NCI-H1105 treated with DMSO at 0.1 percent for 48 hours (cell line): ENCODE results near the gene TULP4.
"Not testable (repeated sequence)": the region's sequence is repeated elsewhere in the genome, so short reads cannot be mapped to it uniquely, and the experiment has no call there.

Source experiments
- DNase-seq: peaks from one replicate; lab custom pipeline; 2025; lab: John Stamatoyannopoulos, UW

Gene TULP4

DNA sequence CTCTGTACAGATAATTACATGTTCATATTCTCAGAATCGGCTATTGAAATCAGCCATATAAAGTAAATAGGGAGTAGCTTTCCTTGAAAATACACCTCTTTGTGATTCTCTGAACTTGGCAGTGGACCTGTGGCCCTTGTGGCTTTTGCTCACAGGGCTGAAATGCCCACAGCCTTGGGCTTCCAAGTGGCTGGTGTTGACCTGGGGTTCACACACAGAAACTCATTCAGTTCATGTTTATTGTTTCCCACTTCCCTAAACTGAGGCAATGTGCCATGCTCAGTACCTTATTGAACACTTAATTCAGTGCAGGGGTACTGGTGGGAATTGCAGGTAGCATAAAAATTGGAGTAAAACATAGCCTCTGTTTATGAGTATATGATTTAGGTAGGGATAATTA is 19.1 kb upstream of the TULP4 start:
- no peak for DNase-seq

GRCh38 chr6:158295976-158296853 is 16.1 kb upstream of the TULP4 start:
- DNase-seq: not testable (repeated sequence)

DNA sequence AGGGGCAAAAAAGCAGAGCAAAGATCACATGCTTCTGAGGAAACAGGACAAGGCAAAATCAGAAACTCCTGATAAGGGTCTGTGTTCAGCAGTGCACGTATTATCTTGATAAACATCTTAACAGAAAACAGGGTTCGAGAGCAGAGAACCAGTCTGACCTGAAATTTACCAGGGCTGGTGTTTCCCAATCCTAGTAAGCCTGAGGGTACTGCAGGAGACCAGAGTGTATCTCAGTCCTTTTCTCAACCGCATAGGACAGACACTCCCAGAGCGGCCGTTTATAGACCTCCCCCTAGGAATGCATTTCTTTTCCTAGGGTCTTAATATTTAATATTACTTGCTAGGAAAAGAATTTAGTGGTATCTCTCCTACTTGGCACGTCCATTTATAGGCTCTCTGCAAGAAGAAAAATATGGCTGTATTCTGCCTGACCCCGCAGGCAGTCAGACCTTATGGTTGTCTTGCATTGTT is 15.4 kb upstream of the TULP4 start:
- not testable (repeated sequence) for DNase-seq

DNA sequence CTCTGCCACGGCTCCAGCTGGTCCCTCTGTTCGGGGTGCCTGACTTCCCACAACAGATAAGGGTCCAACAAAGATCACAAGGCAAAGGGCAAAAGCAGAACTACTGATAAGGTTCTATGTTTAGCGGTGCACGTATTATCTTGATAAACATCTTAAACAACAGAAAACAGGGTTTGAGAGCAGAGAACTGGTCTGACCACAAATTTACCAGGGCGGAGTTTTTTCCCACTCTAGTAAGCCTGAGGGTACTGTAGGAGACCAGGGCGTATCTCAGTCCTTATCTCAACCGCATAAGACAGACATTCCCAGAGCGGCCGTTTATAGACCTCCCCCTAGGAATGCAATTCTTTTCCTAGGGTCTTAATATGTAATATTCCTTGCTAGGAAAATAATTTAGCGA is 14.6 kb upstream of the TULP4 start:
- not testable (repeated sequence) for DNase-seq

- peak; percentile 100 for DNase-seq
Observed at GRCh38 chr6:158300306-158301143, 11.7 kb upstream of the TULP4 start.

GRCh38 chr6:158301561-158301960 is 10.7 kb upstream of the TULP4 start:
- not testable (repeated sequence) for DNase-seq

DNA sequence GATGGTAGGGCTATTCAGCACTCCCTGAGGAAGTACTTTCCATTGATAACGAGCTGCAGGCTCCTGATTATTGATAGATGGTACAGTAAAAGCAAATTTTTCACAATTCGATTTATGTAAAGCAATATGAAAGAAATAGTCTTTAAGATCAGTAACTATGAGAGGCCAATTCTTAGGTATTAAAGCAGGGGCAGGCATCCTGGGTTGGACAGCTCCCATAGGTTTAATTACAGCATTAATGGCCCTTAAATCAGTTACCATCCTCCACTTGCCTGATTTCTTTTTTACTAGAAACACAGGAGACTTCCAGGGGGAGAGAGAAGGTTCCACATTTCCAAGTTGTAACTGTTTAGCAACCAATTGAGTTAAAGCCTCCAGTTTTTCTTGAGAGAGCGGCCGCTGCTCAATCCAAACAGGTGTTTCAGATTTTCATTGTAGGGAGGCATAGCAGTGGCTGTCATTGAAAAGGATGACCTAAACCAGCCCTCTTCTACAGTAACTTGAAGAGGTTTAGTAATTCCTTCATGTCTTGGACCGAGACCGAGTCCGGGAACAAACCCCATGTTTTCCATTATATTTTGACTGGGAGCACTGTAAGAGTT is 10.0 kb upstream of the TULP4 start:
- not testable (repeated sequence) for DNase-seq

DNA sequence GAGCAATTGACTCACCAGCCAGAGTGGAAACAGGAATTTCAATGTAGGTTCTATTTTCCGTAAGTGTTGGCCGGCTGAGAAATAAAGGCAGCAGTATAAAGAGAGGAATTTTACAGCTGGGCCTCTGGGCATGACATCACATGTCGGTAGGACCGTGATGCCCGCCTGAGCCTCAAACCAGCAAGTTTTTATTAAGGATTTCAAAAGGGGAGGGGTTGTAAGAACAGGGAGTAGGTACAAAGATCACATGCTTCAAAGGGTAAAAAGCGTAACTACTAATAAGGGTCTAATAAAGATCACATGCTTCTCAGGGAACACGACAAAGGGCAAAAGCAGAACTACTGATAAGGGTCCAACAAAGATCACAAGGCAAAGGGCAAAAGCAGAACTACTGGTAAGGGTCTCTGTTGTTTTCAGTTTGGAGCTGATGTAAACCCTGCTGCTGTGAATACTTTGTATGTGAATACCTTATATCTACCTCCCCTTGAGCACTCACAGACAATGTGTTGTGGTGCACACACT is 9.0 kb upstream of the TULP4 start:
- no peak for DNase-seq

DNA sequence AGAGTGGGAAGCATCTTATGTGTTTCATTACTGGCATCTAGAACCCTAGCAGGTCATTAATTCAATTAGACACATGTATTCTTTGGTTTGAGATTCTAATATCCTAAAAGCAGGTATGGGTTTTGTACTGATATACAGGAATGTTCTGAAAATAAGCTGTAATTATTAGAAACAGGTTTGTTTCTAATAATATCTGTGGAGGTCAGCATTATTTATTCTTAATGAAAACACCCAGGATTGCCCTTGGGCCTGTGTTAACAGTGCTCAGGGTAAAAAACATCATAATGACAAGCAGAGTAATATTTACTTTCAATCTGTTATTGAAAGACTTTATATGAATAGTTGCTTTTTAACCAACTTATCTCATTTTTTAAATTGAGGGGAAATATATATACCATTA is 8.0 kb upstream of the TULP4 start:
- no peak for DNase-seq

GRCh38 chr6:158309814-158310213 is 2.5 kb upstream of the TULP4 start:
- DNase-seq: no peak

DNA sequence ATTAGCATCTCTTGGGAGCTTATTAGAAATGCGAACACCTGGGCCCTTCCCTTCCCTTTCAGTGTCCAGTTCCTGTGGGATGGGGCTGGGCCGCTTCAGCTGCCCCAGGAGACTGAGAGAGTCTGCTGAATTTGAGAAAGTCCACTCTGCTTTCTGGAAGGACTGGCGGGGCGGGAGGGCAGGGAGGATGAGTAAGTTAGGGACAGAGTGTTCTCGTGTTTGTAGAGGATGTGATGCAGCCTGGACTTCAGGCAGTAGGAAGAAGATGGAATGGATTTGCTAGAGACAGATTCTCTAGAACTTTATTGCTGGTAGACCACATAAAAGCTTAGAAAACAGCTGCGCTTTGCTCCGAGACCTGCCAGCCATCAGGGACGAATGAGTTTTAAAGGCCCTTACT is 1.1 kb upstream of the TULP4 start:
- DNase-seq: no peak

DNA sequence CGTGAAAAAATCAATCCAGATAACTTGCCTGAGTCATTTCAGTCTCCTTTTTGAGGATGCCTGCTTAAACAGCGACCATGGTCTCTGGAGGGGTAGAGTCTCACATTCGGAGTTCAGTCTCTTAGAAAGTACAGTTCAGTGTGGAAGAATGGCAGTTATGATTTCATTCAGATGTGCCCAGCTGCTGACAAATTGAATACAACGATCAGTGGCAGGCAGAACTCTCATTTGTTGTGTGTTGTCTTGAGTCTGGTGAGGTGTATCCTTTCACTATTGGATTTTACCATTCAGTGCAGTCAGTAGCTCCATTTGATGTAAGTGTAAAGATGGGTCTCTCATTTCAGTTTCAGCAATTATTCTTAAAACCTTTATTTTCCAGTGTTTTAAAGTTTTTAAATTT is 639 bp upstream of the TULP4 start:
- no peak for DNase-seq

- no peak for DNase-seq
Observed at GRCh38 chr6:158312672-158313397, 570 bp downstream of the TULP4 start.

DNA sequence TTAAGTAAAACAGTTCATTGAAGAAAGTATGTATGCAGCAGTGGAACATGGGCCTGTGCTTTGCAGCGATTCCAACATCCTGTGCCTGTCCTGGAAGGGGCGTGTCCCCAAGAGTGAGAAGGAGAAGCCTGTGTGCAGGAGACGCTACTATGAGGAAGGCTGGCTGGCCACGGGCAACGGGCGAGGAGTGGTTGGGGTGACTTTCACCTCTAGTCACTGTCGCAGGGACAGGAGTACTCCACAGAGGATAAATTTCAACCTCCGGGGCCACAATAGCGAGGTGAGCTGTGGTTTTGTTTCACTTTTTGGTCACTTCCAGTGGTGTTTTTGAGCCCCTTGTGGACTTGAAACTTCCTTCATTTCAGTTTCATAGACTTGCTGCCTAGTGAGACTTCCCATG is 1.7 kb downstream of the TULP4 start:
- DNase-seq: no peak

DNA sequence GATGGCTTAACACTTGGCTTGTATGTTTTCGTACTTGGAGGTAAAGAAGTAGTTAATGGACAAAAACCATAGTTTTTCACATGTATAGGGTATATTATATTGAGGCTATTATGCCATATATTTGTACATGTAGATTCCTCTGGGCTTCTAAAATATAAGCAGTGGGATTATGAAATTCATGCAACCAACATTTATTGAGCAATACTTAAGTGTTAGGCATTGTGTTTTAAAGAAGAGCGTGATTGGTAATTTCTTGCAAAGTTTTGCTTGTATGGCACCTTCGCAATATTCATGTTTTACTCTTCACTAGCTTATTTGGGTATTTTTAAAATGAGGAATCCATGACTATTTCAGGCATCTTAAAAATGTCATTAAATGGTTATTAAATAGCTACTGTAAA is 2.5 kb downstream of the TULP4 start:
- no peak for DNase-seq

DNA sequence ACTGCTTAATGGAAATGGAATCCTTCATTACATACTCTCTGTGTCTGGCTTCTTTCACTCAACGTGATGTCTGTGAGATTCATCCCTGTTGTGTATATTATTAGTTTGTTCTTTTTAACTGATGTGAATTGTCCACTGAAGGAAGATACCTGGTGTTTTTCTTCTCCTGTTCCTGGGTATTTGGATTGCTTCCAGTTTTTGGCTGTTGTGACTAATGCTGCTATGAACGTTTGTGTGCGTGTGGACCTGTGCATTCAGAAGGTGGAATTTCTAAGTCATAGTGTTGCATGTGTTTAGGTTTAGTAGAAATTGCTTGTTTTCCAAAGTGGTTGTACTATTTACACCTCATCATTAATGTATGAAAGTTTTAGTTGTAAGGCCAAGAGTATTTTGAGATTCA is 3.8 kb downstream of the TULP4 start:
- DNase-seq: no peak

- DNase-seq: no peak
Observed at GRCh38 chr6:158321960-158322359, 9.7 kb downstream of the TULP4 start.

- DNase-seq: no peak
Observed at GRCh38 chr6:158322400-158322723, 10.1 kb downstream of the TULP4 start.

DNA sequence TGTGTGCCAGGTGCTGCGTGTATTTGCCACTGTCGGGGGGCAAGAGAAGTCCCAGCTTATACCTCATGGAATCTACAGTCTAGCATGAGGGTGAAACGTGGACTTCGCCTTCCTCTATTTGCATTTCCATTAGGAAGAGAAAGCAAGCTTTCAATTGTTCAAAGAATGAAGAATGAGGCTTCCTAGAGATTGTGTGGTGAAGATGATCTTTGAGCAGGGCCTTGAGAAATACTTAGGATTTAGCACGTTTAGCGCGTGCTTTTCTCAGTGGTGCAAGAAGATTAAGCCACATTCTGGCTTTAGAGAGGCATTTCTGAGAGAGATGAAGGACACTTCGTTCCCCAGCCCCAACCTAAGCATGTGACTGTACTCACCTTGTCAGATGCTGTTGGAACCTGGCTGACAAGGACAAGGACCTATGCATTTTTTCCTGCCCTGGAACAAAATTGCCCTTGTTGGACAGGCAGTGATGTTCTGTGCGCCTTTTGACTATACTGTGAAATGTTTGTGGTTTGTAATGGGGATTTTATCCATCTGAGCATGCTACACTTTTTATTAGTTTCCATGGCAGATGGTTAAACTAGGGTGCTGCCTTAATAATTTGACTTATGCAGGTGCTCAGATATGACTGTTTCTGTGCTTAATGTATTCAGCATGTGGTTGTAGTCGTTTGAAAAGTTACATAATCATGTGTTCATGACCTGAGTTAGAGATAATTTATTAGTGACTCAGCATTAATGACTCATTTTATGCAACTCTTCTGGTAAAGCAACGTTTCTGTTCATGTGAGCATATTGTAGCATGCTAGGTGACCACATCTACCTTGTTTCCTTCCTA is 10.7 kb downstream of the TULP4 start:
- no peak for DNase-seq

- no peak for DNase-seq
Observed at GRCh38 chr6:158323561-158323958, 11.3 kb downstream of the TULP4 start.

GRCh38 chr6:158324136-158324535 is 11.9 kb downstream of the TULP4 start:
- DNase-seq: no peak
